Stomach (tissue), 4 donors: ENCODE measurements around the gene KCNQ1.

ENCODE experiments used
- EP300 ChIP-seq: sonication (generic); formaldehyde crosslinking; IDR thresholded peaks from one replicate; pipeline ENCODE4 v1.6.1; 2017; ENCODE audit warnings: antibody characterized with exemption
- POLR2A ChIP-seq, 4 donors: fragments of 450-650 bp; IDR thresholded peaks; one replicate each; pipeline ENCODE4 v1.6.1; 2016; ENCODE audit warnings: antibody characterized with exemption in 4 of 4, control low read depth in 2 of 4, mild to moderate bottlenecking in 1 of 4, moderate library complexity in 1 of 4
- POLR2AphosphoS5 ChIP-seq, 3 donors: sonication (generic); formaldehyde crosslinking; IDR thresholded peaks; one replicate each; pipeline ENCODE4 v1.6.1; 2016; ENCODE audit warnings: antibody characterized with exemption in 3 of 3
- TF ChIP-seq, protein P1 (sequence below), 7 experiments: fragments of 450-650 bp in 4 of 7; fragments of 200-600 bp in 3 of 7; sonication (generic) in 3 of 7; IDR thresholded peaks; one replicate each; pipeline ENCODE4 v1.5.1; 2016 to 2019; ENCODE audit warnings: antibody characterized with exemption in 7 of 7, control low read depth in 2 of 7, mild to moderate bottlenecking in 1 of 7

DNA sequence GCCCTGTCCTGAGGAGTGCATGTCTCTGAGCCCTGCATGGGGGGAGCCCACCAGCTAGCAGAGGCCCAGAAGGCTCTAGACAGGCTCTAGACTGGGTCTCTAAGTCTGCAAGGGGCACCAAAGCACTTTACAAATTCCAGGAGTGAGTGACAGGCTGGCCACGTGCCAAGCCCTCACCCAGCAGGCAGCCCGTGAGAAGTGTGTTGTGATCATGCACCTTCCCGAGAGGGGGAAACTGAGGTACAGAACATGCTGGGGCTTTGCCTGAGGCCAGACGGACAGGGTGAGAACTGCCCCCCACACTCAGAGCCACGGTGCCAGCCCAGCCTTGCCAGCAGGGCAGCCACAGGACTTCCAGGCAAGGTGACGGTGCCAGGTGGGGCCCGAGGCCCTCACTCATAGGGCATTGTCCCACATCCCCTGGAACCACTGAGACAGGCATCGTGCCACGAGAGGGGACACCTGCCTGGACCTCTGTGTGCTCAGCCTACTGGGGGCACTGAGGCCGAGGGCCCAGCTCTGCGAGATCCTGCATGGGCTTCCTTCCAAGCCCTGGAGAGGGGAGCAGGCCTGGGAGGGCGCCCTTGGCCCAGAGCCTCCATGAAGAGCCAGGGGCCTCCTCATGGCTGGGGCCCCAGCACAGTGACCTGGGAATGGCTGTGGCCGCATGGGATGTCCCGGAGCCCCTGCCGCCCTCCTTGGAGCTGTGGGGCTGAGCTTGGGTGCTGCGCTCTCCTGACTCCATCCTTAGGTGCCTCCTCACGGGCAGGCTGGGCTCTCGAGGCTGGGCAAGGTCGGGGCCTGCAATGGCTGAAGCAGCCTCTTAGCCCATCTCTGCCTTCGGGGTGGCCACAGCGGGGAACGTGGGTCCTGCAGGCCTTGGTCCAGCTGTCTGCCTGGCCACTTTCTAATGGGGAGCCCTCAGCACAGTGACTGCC lies 133.5 kb downstream of the KCNQ1 start:
- no peak for TF ChIP-seq POLR2AphosphoS5 (IDR thresholded peaks at IDR 0.05)
- TF ChIP-seq, protein P1, sequence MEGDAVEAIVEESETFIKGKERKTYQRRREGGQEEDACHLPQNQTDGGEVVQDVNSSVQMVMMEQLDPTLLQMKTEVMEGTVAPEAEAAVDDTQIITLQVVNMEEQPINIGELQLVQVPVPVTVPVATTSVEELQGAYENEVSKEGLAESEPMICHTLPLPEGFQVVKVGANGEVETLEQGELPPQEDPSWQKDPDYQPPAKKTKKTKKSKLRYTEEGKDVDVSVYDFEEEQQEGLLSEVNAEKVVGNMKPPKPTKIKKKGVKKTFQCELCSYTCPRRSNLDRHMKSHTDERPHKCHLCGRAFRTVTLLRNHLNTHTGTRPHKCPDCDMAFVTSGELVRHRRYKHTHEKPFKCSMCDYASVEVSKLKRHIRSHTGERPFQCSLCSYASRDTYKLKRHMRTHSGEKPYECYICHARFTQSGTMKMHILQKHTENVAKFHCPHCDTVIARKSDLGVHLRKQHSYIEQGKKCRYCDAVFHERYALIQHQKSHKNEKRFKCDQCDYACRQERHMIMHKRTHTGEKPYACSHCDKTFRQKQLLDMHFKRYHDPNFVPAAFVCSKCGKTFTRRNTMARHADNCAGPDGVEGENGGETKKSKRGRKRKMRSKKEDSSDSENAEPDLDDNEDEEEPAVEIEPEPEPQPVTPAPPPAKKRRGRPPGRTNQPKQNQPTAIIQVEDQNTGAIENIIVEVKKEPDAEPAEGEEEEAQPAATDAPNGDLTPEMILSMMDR (IDR thresholded peaks at IDR 0.05) = no peak
- no peak for TF ChIP-seq EP300
- TF ChIP-seq POLR2A (IDR thresholded peaks at IDR 0.05) = no peak
